ENCODE data around the gene LDB2.

Gene LDB2

DNA sequence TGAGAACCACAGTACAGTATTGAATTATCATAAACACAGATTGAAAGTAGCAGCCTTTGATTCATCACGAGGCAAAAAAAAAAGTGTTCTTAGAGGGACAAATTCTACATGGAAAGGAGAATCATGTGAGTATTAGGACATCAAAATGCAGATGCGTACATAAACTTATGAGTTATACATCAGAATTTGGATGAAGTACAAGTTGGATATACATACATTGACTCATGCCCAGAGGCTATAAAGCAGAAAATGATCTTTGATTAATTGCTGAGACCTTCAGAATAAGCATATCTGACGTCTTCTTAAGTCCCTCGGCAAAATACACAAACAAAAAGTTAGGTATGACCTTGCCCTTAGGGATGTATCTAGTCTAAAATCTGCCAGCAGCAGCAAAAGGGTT, 206.4 kb downstream of the LDB2 start:
- TF ChIP-seq ELF4 (IDR thresholded peaks at IDR 0.05) (no peak), FOXK2 (IDR thresholded peaks at IDR 0.05) (no peak), LEF1 (IDR thresholded peaks at IDR 0.05; ENCODE audit: borderline replicate concordance) (no peak)
- no peak for DNase-seq (ENCODE audit: extremely low spot score)
- CTCF ChIA-PET: no interaction called here
- POLR2A ChIA-PET: no interaction called here

GRCh38 chr4:16691450-16691849, 207.0 kb downstream of the LDB2 start:
- no peak for TF ChIP-seq L3MBTL2 (conservative IDR thresholded peaks at IDR 0.05)
- no peak for TF ChIP-seq LEF1 (IDR thresholded peaks at IDR 0.05; ENCODE audit: borderline replicate concordance)
- TF ChIP-seq HDGF (IDR thresholded peaks at IDR 0.05; ENCODE audit: borderline replicate concordance): no peak
- no peak for TF ChIP-seq ARNT (IDR thresholded peaks at IDR 0.05)
- TF ChIP-seq, protein P1, sequence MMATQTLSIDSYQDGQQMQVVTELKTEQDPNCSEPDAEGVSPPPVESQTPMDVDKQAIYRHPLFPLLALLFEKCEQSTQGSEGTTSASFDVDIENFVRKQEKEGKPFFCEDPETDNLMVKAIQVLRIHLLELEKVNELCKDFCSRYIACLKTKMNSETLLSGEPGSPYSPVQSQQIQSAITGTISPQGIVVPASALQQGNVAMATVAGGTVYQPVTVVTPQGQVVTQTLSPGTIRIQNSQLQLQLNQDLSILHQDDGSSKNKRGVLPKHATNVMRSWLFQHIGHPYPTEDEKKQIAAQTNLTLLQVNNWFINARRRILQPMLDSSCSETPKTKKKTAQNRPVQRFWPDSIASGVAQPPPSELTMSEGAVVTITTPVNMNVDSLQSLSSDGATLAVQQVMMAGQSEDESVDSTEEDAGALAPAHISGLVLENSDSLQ (IDR thresholded peaks at IDR 0.05): no peak
- TF ChIP-seq FOXK2 (IDR thresholded peaks at IDR 0.05): no peak
- TF ChIP-seq CTBP1 (IDR thresholded peaks at IDR 0.05; ENCODE audit: borderline replicate concordance): no peak
- TF ChIP-seq ELF4 (IDR thresholded peaks at IDR 0.05): no peak
- ChIA-PET CTCF (no interaction called here), POLR2A (no interaction called here)
- no peak for DNase-seq (ENCODE audit: extremely low spot score)

GRCh38 chr4:16687845-16688244, 210.6 kb downstream of the LDB2 start:
- TF ChIP-seq FOXA1 (IDR thresholded peaks at IDR 0.05): no peak
- no peak for TF ChIP-seq SP1 (IDR thresholded peaks at IDR 0.05)
- no peak for TF ChIP-seq FOXM1 (IDR thresholded peaks at IDR 0.05; ENCODE audit: borderline replicate concordance)
- TF ChIP-seq HDGF (IDR thresholded peaks at IDR 0.05; ENCODE audit: borderline replicate concordance): no peak
- no peak for TF ChIP-seq NFRKB (IDR thresholded peaks at IDR 0.05)
- no peak for TF ChIP-seq SUZ12 (IDR thresholded peaks at IDR 0.05)
- TF ChIP-seq BHLHE40 (IDR thresholded peaks at IDR 0.05; ENCODE audit: borderline replicate concordance): no peak
- no peak for TF ChIP-seq ELF4 (IDR thresholded peaks at IDR 0.05)
- TF ChIP-seq LEF1 (IDR thresholded peaks at IDR 0.05; ENCODE audit: borderline replicate concordance): no peak
- POLR2A ChIA-PET: no interaction called here
- no peak for DNase-seq (ENCODE audit: extremely low spot score)
- CTCF ChIA-PET: no interaction called here

- ChIA-PET POLR2A (no interaction called here), CTCF (no interaction called here)
Measured at GRCh38 chr4:16687011-16687410, 211.4 kb downstream of the LDB2 start.

GRCh38 chr4:16686195-16686594, 212.2 kb downstream of the LDB2 start:
- POLR2A ChIA-PET: no interaction called here
- no peak for TF ChIP-seq ZNF384 (IDR thresholded peaks at IDR 0.05)
- TF ChIP-seq BHLHE40 (IDR thresholded peaks at IDR 0.05; ENCODE audit: borderline replicate concordance): no peak
- TF ChIP-seq L3MBTL2 (conservative IDR thresholded peaks at IDR 0.05): no peak
- TF ChIP-seq, protein P1 (IDR thresholded peaks at IDR 0.05): no peak
- TF ChIP-seq ELF4 (IDR thresholded peaks at IDR 0.05): no peak
- no peak for TF ChIP-seq FOXA1 (IDR thresholded peaks at IDR 0.05)
- no peak for TF ChIP-seq SP1 (IDR thresholded peaks at IDR 0.05)
- no peak for TF ChIP-seq ARNT (IDR thresholded peaks at IDR 0.05)
- no peak for TF ChIP-seq SUZ12 (IDR thresholded peaks at IDR 0.05)
- no peak for DNase-seq (ENCODE audit: extremely low spot score)
- CTCF ChIA-PET: no interaction called here

More at GRCh38 chr4:16687011-16687410, 211.4 kb downstream of the LDB2 start:
- no peak for DNase-seq (ENCODE audit: extremely low spot score)
- no peak for TF ChIP-seq FOXK2 (IDR thresholded peaks at IDR 0.05)
- no peak for TF ChIP-seq CTBP1 (IDR thresholded peaks at IDR 0.05; ENCODE audit: borderline replicate concordance)
- TF ChIP-seq TARDBP (IDR thresholded peaks at IDR 0.05): no peak
- no peak for TF ChIP-seq FOXA1 (IDR thresholded peaks at IDR 0.05)
- TF ChIP-seq SP1 (IDR thresholded peaks at IDR 0.05): no peak
- no peak for TF ChIP-seq ARNT (IDR thresholded peaks at IDR 0.05)

DNA sequence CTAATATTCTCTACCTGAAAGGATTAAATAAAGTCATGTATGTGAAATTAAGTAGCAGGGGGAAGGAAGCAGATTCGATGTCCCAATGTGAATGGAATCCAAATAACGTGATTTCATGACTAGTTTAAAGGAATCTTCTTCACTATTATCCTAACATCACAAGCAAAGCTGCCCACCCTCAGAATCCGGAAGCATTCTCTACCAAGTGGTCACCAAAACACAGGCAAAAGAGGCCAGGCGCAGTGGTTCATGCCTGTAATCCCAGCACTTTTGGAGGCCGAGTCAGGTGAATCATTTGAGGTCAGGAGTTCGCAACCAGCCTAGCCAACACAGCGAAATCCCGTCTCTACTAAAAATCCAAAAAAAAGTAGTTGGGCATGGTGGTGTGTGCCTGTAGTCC, 212.9 kb downstream of the LDB2 start:
- DNase-seq (ENCODE audit: extremely low spot score): no peak
- CTCF ChIA-PET: no interaction called here

DNA sequence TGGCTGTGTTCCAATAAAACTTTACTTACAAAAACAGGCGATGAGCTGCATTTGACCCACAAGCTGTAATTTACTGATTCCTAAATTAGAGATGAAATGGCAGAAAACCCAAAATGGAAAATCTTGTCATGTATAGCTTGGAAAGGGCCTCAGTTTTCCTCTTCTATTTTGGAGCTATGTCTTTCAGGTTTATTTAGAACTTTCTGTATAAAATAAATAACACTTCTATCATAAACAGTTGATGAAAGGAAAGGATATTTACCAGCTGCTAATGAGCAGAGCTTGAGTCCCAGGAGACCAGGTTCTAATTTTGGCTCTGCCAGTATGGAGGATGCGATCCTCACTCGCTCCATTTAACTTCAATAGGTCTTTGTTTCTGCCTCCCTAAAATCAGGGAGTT, 213.5 kb downstream of the LDB2 start:
- no peak for TF ChIP-seq FOXM1 (IDR thresholded peaks at IDR 0.05; ENCODE audit: borderline replicate concordance)
- no peak for TF ChIP-seq SP1 (IDR thresholded peaks at IDR 0.05)
- TF ChIP-seq FOXA1 (IDR thresholded peaks at IDR 0.05): no peak
- ChIA-PET POLR2A (no interaction called here), CTCF (no interaction called here)
- DNase-seq (ENCODE audit: extremely low spot score): no peak

More for the DNA sequence above, 212.9 kb downstream of the LDB2 start:
- POLR2A ChIA-PET: no interaction called here
- TF ChIP-seq FOXM1 (IDR thresholded peaks at IDR 0.05; ENCODE audit: borderline replicate concordance) (no peak), CTBP1 (IDR thresholded peaks at IDR 0.05; ENCODE audit: borderline replicate concordance) (no peak), NFRKB (IDR thresholded peaks at IDR 0.05) (no peak), HDGF (IDR thresholded peaks at IDR 0.05; ENCODE audit: borderline replicate concordance) (no peak), ELF4 (IDR thresholded peaks at IDR 0.05) (no peak), BHLHE40 (IDR thresholded peaks at IDR 0.05; ENCODE audit: borderline replicate concordance) (no peak), TARDBP (IDR thresholded peaks at IDR 0.05) (no peak), SP1 (IDR thresholded peaks at IDR 0.05) (no peak), FOXA1 (IDR thresholded peaks at IDR 0.05) (no peak), ZNF384 (IDR thresholded peaks at IDR 0.05) (no peak), LEF1 (IDR thresholded peaks at IDR 0.05; ENCODE audit: borderline replicate concordance) (no peak), L3MBTL2 (conservative IDR thresholded peaks at IDR 0.05) (no peak), SUZ12 (IDR thresholded peaks at IDR 0.05) (no peak), ARNT (IDR thresholded peaks at IDR 0.05) (no peak), FOXK2 (IDR thresholded peaks at IDR 0.05) (no peak)
- TF ChIP-seq, protein P1 (IDR thresholded peaks at IDR 0.05): no peak
